HUES6 (cell line): Measurements from ENCODE around the gene ZNF638.

Experiments used
- H3K27ac ChIP-seq: 2 replicates; pipeline ENCODE4 v1.7.0; 2013; ENCODE audit warnings: low read depth, mild to moderate bottlenecking, low read length, inconsistent platforms
- H3K27me3 ChIP-seq: 2 replicates; pipeline ENCODE4 v1.6.1; 2013; ENCODE audit warnings: low read length; ENCODE audit not compliant: control insufficient read depth, insufficient read depth
- H3K36me3 ChIP-seq: 2 replicates; pipeline ENCODE4 v1.6.1; 2013; ENCODE audit warnings: low read length; ENCODE audit not compliant: control insufficient read depth, insufficient read depth
- H3K4me1 ChIP-seq: 2 replicates; pipeline ENCODE4 v1.6.1; 2013; ENCODE audit warnings: low read length; ENCODE audit not compliant: control insufficient read depth, insufficient read depth
- H3K4me3 ChIP-seq: 2 replicates; pipeline ENCODE4 v1.5.1; 2013; ENCODE audit warnings: low read depth, low read length
- H3K9ac ChIP-seq: one replicate; pipeline ENCODE4 v1.6.1; 2013; ENCODE audit warnings: mild to moderate bottlenecking, low read length
- H3K9me3 ChIP-seq: 2 replicates; pipeline ENCODE4 v1.6.1; 2013; ENCODE audit warnings: low read depth, low read length; ENCODE audit not compliant: control insufficient read depth, insufficient read depth

The ZNF638 gene

GRCh38 chr2:71331581-71332434, at the start of gene ZNF638:
Gene ZNF638 (plus strand): TSS chr2:71331782. CDS start chr2:71348955, 17,173 bp downstream.
- H3K9me3 ChIP-seq: no peaks in the 10 kb centered on the region
- H3K27ac ChIP-seq: peak within 1 kb of the TSS; percentile 95
- no peaks in the 10 kb centered on the region for H3K27me3 ChIP-seq
- H3K9ac ChIP-seq: peak within 1 kb of the TSS; percentile 100
- peaks cover 13% of the 10 kb centered on the region for H3K36me3 ChIP-seq
- peak within 1 kb of the TSS; percentile 96 for H3K4me3 ChIP-seq
- H3K4me1 ChIP-seq: peaks cover 13% of the 10 kb centered on the region

- no peak overlapping the region for H3K4me3 ChIP-seq
- H3K9me3 ChIP-seq: no peaks in the 10 kb centered on the region
- no peak overlapping the region for H3K9ac ChIP-seq
- no peaks in the 10 kb centered on the region for H3K36me3 ChIP-seq
- H3K27ac ChIP-seq: no peak overlapping the region
- peaks cover 17% of the 10 kb centered on the region for H3K27me3 ChIP-seq
- H3K4me1 ChIP-seq: peaks cover 27% of the 10 kb centered on the region
Measured at GRCh38 chr2:71281950-71282349, 49.6 kb upstream of the ZNF638 start.

- no peaks in the 10 kb centered on the region for H3K36me3 ChIP-seq
- H3K9ac ChIP-seq: no peak overlapping the region
- H3K4me1 ChIP-seq: peaks cover 23% of the 10 kb centered on the region
- no peaks in the 10 kb centered on the region for H3K9me3 ChIP-seq
- peaks cover 12% of the 10 kb centered on the region for H3K27me3 ChIP-seq
- H3K4me3 ChIP-seq: no peak overlapping the region
- no peak overlapping the region for H3K27ac ChIP-seq
Measured at GRCh38 chr2:71282493-71282892, 49.1 kb upstream of the ZNF638 start.

- Histone ChIP-seq H3K4me3 (no peak overlapping the region), H3K36me3 (no peaks in the 10 kb centered on the region)
Measured at GRCh38 chr2:71283131-71283530, 48.5 kb upstream of the ZNF638 start.

GRCh38 chr2:71285706-71286105, 45.9 kb upstream of the ZNF638 start:
- no peaks in the 10 kb centered on the region for H3K27me3 ChIP-seq
- no peaks in the 10 kb centered on the region for H3K36me3 ChIP-seq
- H3K9ac ChIP-seq: no peak overlapping the region
- no peak overlapping the region for H3K4me3 ChIP-seq
- 0 out of 2 replicates have a peak, but pooled peaks cover 4% of the 10 kb centered on the region for H3K4me1 ChIP-seq
- H3K27ac ChIP-seq: no peak overlapping the region
- no peaks in the 10 kb centered on the region for H3K9me3 ChIP-seq

More at GRCh38 chr2:71283131-71283530, 48.5 kb upstream of the ZNF638 start:
- Histone ChIP-seq H3K4me1 (peaks cover 17% of the 10 kb centered on the region), H3K27ac (no peak overlapping the region), H3K9me3 (no peaks in the 10 kb centered on the region), H3K9ac (no peak overlapping the region), H3K27me3 (peaks cover 5% of the 10 kb centered on the region; the same call in 1 of the 2 replicates)

- Histone ChIP-seq H3K4me1 (no peaks in the 10 kb centered on the region), H3K27ac (no peak overlapping the region), H3K36me3 (no peaks in the 10 kb centered on the region), H3K9me3 (no peaks in the 10 kb centered on the region), H3K4me3 (no peak overlapping the region), H3K27me3 (no peaks in the 10 kb centered on the region), H3K9ac (no peak overlapping the region)
Measured at GRCh38 chr2:71291398-71291797, 40.2 kb upstream of the ZNF638 start.

GRCh38 chr2:71292159-71292558, 39.4 kb upstream of the ZNF638 start:
- no peak overlapping the region for H3K4me3 ChIP-seq
- no peaks in the 10 kb centered on the region for H3K27me3 ChIP-seq
- no peak overlapping the region for H3K9ac ChIP-seq
- H3K27ac ChIP-seq: no peak overlapping the region
- no peaks in the 10 kb centered on the region for H3K36me3 ChIP-seq
- no peaks in the 10 kb centered on the region for H3K9me3 ChIP-seq
- no peaks in the 10 kb centered on the region for H3K4me1 ChIP-seq

- Histone ChIP-seq H3K27ac (no peak overlapping the region), H3K36me3 (no peaks in the 10 kb centered on the region), H3K9me3 (no peaks in the 10 kb centered on the region), H3K9ac (no peak overlapping the region), H3K4me1 (no peaks in the 10 kb centered on the region), H3K27me3 (no peaks in the 10 kb centered on the region), H3K4me3 (no peak overlapping the region)
Measured at GRCh38 chr2:71298914-71299313, 32.7 kb upstream of the ZNF638 start.

- Histone ChIP-seq H3K27me3 (no peaks in the 10 kb centered on the region), H3K4me1 (no peaks in the 10 kb centered on the region), H3K9ac (no peak overlapping the region), H3K27ac (no peak overlapping the region), H3K4me3 (no peak overlapping the region), H3K36me3 (no peaks in the 10 kb centered on the region), H3K9me3 (no peaks in the 10 kb centered on the region)
Measured at GRCh38 chr2:71299507-71299906, 32.1 kb upstream of the ZNF638 start.

- Histone ChIP-seq H3K9me3 (no peaks in the 10 kb centered on the region), H3K9ac (no peak overlapping the region), H3K4me3 (no peak overlapping the region), H3K27ac (no peak overlapping the region), H3K36me3 (no peaks in the 10 kb centered on the region), H3K27me3 (no peaks in the 10 kb centered on the region), H3K4me1 (no peaks in the 10 kb centered on the region)
Measured at GRCh38 chr2:71303849-71304248, 27.7 kb upstream of the ZNF638 start.

- no peaks in the 10 kb centered on the region for H3K9me3 ChIP-seq
- no peak overlapping the region for H3K27ac ChIP-seq
- H3K27me3 ChIP-seq: no peaks in the 10 kb centered on the region
- H3K9ac ChIP-seq: no peak overlapping the region
- H3K36me3 ChIP-seq: no peaks in the 10 kb centered on the region
- no peak overlapping the region for H3K4me3 ChIP-seq
- no peaks in the 10 kb centered on the region for H3K4me1 ChIP-seq
Measured at GRCh38 chr2:71306762-71307161, 24.8 kb upstream of the ZNF638 start.
